Neural crest cell (in vitro differentiated cells): ENCODE measurements around the gene RPLP1. TPM values are rescaled to one million over a fixed set of nuclear protein-coding genes. Genes with fewer than 3 reads are reported as not detected.

ENCODE experiments used
- DNase-seq: peaks from one replicate; pipeline ENCODE4 v3.0.0; 2021; ENCODE audit warnings: low read depth, mixed read lengths, low spot score
- H3K27ac Mint-ChIP-seq: one replicate; pipeline ENCODE4 v1.8.0; 2021; ENCODE audit warnings: mild to moderate bottlenecking, mixed read lengths; ENCODE audit not compliant: unreplicated experiment
- H3K27me3 Mint-ChIP-seq: 2 replicates; pipeline ENCODE4 v1.8.0; 2021; ENCODE audit warnings: low read depth, mild to moderate bottlenecking, mixed read lengths
- H3K36me3 Mint-ChIP-seq: 2 replicates; pipeline ENCODE4 v1.8.0; 2021; ENCODE audit warnings: low read depth, mild to moderate bottlenecking, mixed read lengths
- H3K4me1 Mint-ChIP-seq: 2 replicates; pipeline ENCODE4 v1.8.0; 2021; ENCODE audit warnings: mixed read lengths
- H3K4me3 Mint-ChIP-seq: one replicate; pipeline ENCODE4 v1.8.0; 2021; ENCODE audit warnings: mild to moderate bottlenecking, mixed read lengths
- H3K9me3 Mint-ChIP-seq: 2 replicates; pipeline ENCODE4 v1.8.0; 2021; ENCODE audit warnings: mixed read lengths
- CTCF ChIP-seq: fragments of 200-600 bp; sonication (generic); conservative IDR thresholded peaks from 2 replicates; pipeline ENCODE4 v1.5.0; 2021; ENCODE audit warnings: antibody characterized with exemption, mild to moderate bottlenecking
- total RNA-seq: library from RNA; stranded (reverse); gene quantifications from 2 replicates; pipeline ENCODE4 v1.2.1, GENCODE V29; 2021

Gene RPLP1
- total RNA-seq, 1 donor from 2014 or later = 1,595 TPM

- H3K27me3 Mint-ChIP-seq = no peaks in the 10 kb centered on the region
These were observed 37.9 kb downstream of the RPLP1 start for GRCh38 chr15:69490356-69491037.

GRCh38 chr15:69491038-69491505, 38.5 kb downstream of the RPLP1 start:
- DNase-seq = no peak
- Mint-ChIP-seq H3K27ac (no peak overlapping the region), H3K36me3 (no peaks in the 10 kb centered on the region), H3K4me3 (no peak overlapping the region), H3K27me3 (no peaks in the 10 kb centered on the region), H3K9me3 (peaks cover 14% of the 10 kb centered on the region), H3K4me1 (peaks cover 18% of the 10 kb centered on the region)
- TF ChIP-seq CTCF = no peak

More at GRCh38 chr15:69490356-69491037, 37.9 kb downstream of the RPLP1 start:
- no peak for TF ChIP-seq CTCF
- no peak overlapping the region for H3K27ac Mint-ChIP-seq
- peaks cover 17% of the 10 kb centered on the region for H3K9me3 Mint-ChIP-seq
- H3K36me3 Mint-ChIP-seq = peaks cover 2% of the 10 kb centered on the region
- no peak overlapping the region for H3K4me3 Mint-ChIP-seq
- no peak for DNase-seq
- H3K4me1 Mint-ChIP-seq = peaks cover 18% of the 10 kb centered on the region

GRCh38 chr15:69493406-69493805, 40.8 kb downstream of the RPLP1 start:
- no peaks in the 10 kb centered on the region for H3K27me3 Mint-ChIP-seq
- DNase-seq = no peak
- H3K27ac Mint-ChIP-seq = no peak overlapping the region
- no peak overlapping the region for H3K4me3 Mint-ChIP-seq
- no peak for TF ChIP-seq CTCF
- no peaks in the 10 kb centered on the region for H3K36me3 Mint-ChIP-seq
- peaks cover 11% of the 10 kb centered on the region for H3K4me1 Mint-ChIP-seq
- peaks cover 8% of the 10 kb centered on the region for H3K9me3 Mint-ChIP-seq

- H3K27ac Mint-ChIP-seq = no peak overlapping the region
- H3K36me3 Mint-ChIP-seq = no peaks in the 10 kb centered on the region
- H3K4me1 Mint-ChIP-seq = peaks cover 18% of the 10 kb centered on the region
- H3K27me3 Mint-ChIP-seq = no peaks in the 10 kb centered on the region
- DNase-seq = no peak
- peaks cover 7% of the 10 kb centered on the region for H3K9me3 Mint-ChIP-seq
- H3K4me3 Mint-ChIP-seq = no peak overlapping the region
- TF ChIP-seq CTCF = no peak
These were observed 43.4 kb downstream of the RPLP1 start for GRCh38 chr15:69496001-69496400.

- H3K4me3 Mint-ChIP-seq = no peak overlapping the region
- peaks cover 18% of the 10 kb centered on the region for H3K4me1 Mint-ChIP-seq
- DNase-seq = no peak
- no peaks in the 10 kb centered on the region for H3K9me3 Mint-ChIP-seq
- H3K36me3 Mint-ChIP-seq = no peaks in the 10 kb centered on the region
- H3K27ac Mint-ChIP-seq = no peak overlapping the region
- no peak for TF ChIP-seq CTCF
- H3K27me3 Mint-ChIP-seq = no peaks in the 10 kb centered on the region
These were observed 44.5 kb downstream of the RPLP1 start for GRCh38 chr15:69497076-69497475.
